ENCODE results near the gene PVR.

- no peak for TF ChIP-seq CTCF (IDR thresholded peaks at IDR 0.05; ENCODE audit: insufficient read depth, low read length)
- no peak for TF ChIP-seq POLR2AphosphoS5 (IDR thresholded peaks at IDR 0.05; ENCODE audit: low read depth)
- TF ChIP-seq REST (IDR thresholded peaks at IDR 0.05; ENCODE audit: insufficient replicate concordance, low read depth), result no peak
Observed at GRCh38 chr19:44637390-44637764, 6.3 kb upstream of the PVR start.
